GM12891 (cell line): ENCODE data around the gene CCDC9.

Experiments
- POLR2A ChIP-seq: IDR thresholded peaks from 2 replicates; pipeline ENCODE4 v1.6.1; 2011; ENCODE audit warnings: low read depth, low read length, control low read depth
- POLR2AphosphoS5 ChIP-seq: IDR thresholded peaks from 2 replicates; pipeline ENCODE4 v1.6.1; 2011; ENCODE audit warnings: low read depth, low read length, control low read depth
- SPI1 ChIP-seq: IDR thresholded peaks from 2 replicates; pipeline ENCODE4 v1.6.1; 2011; ENCODE audit warnings: low read depth, low read length, control low read depth

DNA sequence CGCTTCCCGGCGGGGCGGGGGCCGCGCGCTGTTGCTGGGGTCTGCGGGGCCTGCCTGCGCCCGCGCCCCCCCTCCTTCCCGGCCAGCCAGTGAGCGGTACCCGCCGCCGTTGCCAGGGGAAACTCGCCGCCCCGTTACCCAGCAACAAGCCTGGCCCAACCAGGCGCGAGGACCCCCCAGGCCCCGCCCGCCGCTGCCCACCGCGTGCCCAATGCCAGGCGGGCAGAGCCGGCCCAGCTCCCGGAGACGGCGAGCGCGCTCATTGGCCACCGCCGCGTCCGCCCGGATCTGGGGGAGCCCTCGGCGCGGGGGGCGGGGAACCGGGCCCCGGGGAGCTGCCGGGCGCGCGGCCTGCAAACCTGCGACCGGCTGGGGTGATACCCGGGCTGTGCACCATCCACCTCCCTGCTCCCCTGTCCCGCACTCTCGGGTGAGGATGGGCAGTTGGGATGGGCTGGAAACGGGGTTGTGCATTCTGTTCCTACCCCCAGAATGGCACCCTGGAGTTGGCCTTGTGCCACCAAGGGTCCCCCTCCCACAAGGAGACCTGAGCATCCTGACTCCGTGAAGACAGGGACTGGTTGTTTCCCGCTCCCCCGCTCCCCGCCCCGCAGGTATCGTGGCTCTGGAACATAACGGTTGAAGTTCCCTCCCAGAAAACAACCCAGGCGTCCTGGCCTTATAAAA, 16.6 kb upstream of the CCDC9 start:
- no peak for TF ChIP-seq POLR2AphosphoS5
- no peak for TF ChIP-seq POLR2A
- TF ChIP-seq SPI1 = no peak
